Loucy (cell line): ENCODE data around the gene DDB1.

Source experiments
- EZH2phosphoT487 ChIP-seq: fragments of 200-600 bp; IDR thresholded peaks from 2 replicates; pipeline ENCODE4 v1.6.1; 2018; ENCODE audit warnings: antibody characterized with exemption, mild to moderate bottlenecking, moderate library complexity, borderline replicate concordance
- TF ChIP-seq, protein P1 (sequence below): fragments of 200-600 bp; sonication (generic); conservative IDR thresholded peaks from 2 replicates; pipeline ENCODE4 v1.5.1; 2014; ENCODE audit warnings: mild to moderate bottlenecking, antibody characterized with exemption, low read length

DNA sequence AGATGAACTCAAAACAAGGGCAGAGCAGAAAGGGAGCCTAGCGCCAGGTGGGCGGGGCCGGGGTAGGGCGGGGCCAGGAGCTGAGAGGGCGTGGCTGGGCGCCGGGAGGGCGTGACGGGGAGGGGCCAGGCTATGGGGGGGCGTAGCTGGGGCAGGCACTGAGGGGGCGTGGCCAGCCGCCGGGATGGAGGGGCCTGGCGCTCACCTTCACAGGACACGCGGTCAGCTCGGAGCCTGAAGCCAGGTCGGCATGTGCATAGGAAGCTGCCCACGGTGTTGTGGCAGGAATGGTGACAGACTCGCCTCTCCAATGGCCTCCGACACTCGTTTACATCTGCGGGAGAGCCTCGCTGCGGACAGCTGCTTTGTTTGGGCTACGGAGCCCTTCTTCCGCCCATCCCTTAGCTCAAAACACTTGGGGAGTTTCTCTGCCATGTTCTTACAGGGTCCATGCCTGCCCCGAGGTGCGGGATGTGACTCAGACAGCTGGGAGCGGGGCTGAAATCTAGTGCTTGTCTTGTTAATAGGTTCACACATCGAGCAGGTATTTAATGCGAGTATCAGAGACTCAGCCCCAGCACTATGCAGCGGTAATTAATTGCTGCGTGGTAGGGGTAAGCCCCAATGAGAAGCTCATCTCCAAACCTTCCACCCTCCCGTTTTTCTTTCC is 51.2 kb downstream of the DDB1 start:
- TF ChIP-seq, protein P1, sequence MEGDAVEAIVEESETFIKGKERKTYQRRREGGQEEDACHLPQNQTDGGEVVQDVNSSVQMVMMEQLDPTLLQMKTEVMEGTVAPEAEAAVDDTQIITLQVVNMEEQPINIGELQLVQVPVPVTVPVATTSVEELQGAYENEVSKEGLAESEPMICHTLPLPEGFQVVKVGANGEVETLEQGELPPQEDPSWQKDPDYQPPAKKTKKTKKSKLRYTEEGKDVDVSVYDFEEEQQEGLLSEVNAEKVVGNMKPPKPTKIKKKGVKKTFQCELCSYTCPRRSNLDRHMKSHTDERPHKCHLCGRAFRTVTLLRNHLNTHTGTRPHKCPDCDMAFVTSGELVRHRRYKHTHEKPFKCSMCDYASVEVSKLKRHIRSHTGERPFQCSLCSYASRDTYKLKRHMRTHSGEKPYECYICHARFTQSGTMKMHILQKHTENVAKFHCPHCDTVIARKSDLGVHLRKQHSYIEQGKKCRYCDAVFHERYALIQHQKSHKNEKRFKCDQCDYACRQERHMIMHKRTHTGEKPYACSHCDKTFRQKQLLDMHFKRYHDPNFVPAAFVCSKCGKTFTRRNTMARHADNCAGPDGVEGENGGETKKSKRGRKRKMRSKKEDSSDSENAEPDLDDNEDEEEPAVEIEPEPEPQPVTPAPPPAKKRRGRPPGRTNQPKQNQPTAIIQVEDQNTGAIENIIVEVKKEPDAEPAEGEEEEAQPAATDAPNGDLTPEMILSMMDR, result no peak
- TF ChIP-seq EZH2phosphoT487, result no peak
